NCI-H146 treated with DMSO at 0.1 percent for 48 hours (cell line): ENCODE measurements around the gene DGCR6L.
"Not testable (repeated sequence)": the region's sequence is repeated elsewhere in the genome, so short reads cannot be mapped to it uniquely, and the experiment has no call there.

Source experiments
- DNase-seq: peaks from one replicate; lab custom pipeline; 2025; ENCODE audit not compliant: unreplicated experiment; lab: John Stamatoyannopoulos, UW

The DGCR6L gene

DNA sequence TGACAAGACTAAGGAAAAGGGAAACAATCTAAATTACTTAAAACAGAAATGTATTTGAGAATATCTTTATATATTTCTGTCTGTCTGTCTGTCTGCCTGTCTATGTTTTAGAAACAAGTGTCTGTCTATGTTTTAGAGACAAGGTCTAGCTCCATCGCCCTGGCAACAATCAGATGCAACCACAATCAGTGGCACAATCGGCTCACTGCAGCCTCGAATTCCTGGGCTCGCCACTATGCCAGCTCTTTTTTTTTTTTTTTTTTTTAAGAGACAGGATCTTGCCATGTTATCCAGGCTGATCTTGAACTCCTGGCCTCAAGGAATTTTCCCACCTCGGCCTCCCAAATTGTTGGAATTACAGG lies 8.7 kb upstream of the DGCR6L start:
- not testable (repeated sequence) for DNase-seq

DNA sequence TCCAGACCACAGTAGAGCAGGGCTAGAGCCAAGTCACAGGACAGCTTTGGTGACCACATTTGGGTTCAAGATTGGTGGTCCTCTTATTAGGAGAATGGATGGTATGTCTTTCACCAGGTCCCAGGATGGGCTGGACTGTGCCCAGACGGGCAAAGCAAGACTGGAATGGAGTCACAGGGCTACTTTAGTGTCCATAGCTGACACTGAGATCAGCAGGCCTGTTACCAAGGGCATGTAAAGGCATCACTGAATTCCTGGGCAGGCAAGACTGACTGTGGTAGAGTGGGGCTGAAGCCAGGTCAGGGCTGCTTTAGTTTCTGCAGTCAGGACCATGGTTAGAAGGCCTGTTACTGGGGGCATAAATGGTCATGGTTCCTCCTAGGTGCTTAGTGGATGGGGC lies 6.1 kb upstream of the DGCR6L start:
- DNase-seq = not testable (repeated sequence)

GRCh38 chr22:20324139-20324516 lies 4.3 kb upstream of the DGCR6L start:
- no peak for DNase-seq

DNA sequence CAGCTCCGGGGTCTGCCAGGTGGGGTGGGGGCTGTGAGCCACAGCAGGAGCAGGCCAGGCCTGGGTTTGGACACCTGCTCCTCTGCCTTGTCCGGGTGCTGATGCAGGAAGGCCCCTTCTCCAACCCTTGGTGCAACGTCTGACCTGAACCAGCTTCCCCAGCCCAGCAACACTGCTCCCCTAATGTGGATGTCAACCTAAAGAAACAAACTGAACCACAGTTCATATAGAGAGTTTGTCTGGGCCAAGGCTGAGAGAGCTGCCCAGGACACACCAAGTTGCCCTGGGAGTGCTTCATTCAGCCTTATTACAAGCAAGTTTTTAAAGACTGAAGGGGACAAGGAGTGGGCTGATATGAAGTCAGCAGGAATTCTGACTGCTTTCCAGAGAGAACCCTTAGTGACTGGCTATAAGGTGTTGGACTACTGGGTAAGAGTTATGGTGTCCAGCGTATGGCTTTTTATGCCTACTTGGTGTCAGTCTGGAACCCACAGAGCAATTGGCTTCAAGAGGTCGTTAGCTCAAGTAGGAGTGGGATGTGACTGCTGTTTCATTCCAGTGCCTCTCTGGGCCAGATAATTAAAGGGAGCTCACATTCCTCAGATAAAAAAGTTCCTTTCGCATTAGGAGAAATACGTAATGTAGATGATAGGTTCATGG lies 1.8 kb upstream of the DGCR6L start:
- DNase-seq = not testable (repeated sequence)

GRCh38 chr22:20320659-20321551 lies 1.0 kb upstream of the DGCR6L start:
- DNase-seq = not testable (repeated sequence)

- DNase-seq = no peak
These were observed 667 bp downstream of the DGCR6L start for GRCh38 chr22:20319041-20319744.

DNA sequence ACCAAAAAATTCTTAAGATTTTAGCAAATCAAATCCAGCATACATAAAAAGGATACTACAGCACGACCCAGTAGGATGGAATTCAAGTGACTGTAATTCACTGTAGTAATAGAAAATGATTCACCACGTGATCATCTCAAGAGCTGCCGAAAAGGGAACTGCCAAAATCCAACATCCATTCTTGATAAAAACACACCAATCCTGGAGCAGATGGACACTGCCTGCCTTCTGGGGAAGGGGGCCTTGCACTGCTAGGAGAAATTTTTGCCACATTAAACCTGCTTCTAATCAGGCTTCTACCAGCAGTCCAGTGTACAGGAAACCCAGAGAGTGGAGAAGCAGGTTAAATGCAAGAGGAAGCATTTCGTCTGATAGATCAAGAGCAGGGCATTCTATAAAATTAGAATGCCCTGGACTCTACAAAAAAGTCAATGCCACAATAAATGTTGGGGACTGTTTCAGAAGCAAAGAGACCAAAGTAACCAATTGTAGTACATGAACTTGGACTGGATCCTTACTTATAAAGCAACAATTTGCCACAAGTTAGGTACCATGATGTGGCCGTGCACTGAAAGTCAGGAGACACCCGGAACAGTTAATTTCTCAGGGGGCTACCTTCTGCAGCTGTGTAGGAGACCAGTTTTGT lies 1.7 kb downstream of the DGCR6L start:
- DNase-seq = not testable (repeated sequence)

DNA sequence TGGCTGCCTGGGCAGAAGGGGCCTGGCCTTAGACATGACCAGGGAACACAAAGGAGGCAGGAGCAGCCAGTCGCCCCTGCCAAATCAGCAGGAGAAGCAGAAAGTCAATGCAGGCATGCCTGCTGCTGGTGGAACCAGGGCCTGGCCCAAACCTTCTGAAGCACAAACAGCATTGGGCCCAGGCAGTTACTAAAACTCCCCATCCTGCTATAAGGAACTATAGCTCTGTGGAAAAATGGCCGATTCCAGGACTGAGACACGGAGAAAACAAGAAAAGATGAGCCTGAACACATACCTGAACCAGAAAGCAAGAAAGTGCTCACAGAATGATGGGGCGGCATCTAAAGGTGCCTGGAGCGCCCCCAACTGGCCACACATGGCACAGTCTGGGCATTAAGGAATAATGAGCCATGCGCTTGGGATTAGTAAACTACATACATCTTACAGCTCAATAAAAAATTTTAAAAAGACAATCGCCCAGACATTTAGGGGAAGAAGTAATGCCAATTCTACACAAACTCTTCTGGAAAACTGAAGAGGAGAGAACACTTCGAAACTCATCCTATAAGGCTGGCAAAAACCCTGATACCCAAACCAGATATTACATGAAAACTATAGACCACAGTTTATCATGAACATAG lies 2.3 kb downstream of the DGCR6L start:
- DNase-seq = not testable (repeated sequence)

- DNase-seq = no peak
These were observed 2.9 kb downstream of the DGCR6L start for GRCh38 chr22:20316844-20317401.

GRCh38 chr22:20316217-20316843 lies 3.5 kb downstream of the DGCR6L start:
- DNase-seq = no peak

DNA sequence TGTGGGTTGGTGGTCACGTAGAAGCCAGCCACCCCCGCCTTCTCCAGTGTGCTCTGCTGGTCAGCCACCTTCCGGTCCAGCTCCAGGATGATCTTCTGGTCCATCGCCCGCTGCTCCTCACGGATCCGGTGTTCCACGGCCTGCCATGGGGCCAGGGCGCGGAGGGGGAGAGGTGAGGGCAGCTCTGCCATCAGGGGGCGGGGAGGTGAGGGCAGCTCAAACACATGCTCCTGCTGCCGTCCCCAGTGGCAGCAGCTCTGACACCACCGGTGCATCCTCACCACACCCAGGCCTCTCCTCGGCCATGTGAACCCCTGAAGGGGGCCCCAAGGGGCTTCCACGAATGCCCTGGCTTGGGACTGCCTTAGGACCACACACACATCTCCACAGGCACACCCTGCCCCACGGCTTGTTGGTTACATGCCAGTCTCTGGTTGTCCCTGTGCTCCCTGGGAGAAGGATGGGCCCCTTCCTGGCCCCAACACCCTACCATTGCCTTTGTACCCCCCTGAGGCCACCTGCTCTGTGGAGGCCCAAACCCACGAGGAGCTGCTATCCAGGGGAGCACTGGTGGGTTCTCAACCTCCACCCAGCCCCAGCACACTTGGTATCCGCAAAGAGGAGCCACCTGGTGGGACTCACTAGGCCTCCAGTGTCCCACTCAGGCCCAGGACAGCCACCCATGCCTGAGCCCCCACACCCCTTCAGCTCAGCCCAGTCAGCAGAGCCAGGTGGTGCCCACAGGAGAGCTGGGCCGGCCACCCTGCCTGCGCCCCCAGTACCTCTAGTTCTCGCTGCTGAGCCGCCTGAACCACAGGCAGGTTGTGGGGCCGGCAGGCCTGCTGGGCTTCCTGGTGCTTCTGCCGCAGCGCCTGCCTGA lies 4.3 kb downstream of the DGCR6L start:
- no peak for DNase-seq

GRCh38 chr22:20314741-20315336 lies 5.0 kb downstream of the DGCR6L start:
- not testable (repeated sequence) for DNase-seq

DNA sequence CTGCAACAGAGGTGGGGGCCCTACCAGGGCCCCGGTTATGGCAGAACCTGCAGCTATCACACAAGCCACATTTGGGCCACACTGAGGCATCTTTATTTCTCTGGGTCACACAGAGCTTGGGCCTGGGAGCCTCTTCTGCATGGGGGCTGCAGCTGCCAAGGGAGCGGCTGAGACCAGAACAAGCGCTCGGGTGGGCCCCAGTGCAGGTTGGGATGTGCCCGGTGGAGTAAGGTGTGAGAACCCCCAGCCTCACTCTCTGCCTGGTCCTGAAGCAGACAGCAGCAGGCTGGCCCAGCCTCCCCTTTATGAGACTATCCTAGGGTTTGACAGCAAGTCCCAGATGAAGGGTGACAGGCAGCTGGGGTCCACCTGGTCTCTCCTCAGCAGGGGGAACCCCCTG lies 5.7 kb downstream of the DGCR6L start:
- DNase-seq = not testable (repeated sequence)

- not testable (repeated sequence) for DNase-seq
These were observed 6.4 kb downstream of the DGCR6L start for GRCh38 chr22:20313306-20314077.

- no peak for DNase-seq
These were observed 7.3 kb downstream of the DGCR6L start for GRCh38 chr22:20312396-20313191.

DNA sequence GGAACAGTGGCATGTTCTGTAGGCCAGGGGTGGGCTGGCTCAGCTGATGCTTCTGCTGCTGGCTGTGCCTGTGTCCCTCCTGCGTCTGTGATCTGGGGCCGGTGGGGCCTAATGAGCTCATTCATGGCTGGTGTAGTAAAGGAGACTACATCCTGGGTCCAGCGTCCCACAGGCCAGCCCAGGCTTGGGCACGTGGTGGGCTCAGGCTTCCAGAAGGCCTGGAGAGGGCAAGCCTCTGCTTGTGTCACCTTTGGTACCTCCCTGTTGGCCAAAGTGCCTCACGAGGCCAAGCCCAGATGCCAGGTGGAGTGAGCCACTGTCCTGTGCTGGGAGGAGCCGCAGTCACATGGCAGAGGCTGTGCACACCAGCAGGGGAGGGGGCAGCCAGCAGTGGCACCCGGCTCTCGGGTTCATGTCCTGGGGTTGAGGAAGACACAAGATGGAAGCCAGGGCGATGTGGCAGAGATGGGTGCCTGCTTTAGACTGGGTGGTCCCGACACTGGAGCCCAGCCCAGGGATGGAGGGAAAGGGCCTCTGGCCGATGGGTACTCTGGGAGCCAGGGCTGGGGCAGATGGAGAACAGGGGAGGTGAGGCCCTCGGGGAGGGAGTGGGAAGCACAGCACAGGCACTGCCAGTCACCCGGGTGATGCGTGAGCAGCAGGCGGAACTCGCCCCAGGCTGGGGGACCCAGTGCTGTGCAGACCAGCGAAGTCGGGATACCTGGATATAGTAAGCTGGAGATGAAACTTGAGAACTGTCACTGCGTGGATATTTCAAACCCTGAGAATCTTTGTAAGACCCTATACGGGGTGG lies 8.4 kb downstream of the DGCR6L start:
- DNase-seq = not testable (repeated sequence)
